Endothelial cell of umbilical vein (primary cell): ENCODE results near the gene CELF5. TPM values are rescaled to one million over a fixed set of nuclear protein-coding genes. Genes with fewer than 3 reads are reported as not detected.
"Not testable (repeated sequence)": the region's sequence is repeated elsewhere in the genome, so short reads cannot be mapped to it uniquely, and the experiment has no call there.

Experiments used
- BruUV-seq: library from RNA; stranded (reverse); fragments of 400-500 nt; replicated peaks from 2 replicates; lab custom pipeline; 2021; lab: Mats Ljungman, UMichigan
- CTCF ChIA-PET: fragments of 300-600, 350-600 bp; sonication (Branson Sonifier 250); formaldehyde crosslinking; loops from one replicate; lab custom pipeline; 2021; ENCODE audit warnings: antibody characterized with exemption, inconsistent platforms; lab: Charles Lee
- POLR2A ChIA-PET: fragments of 300-600, 350-600 bp; sonication (Branson Sonifier 250); formaldehyde crosslinking; loops from one replicate; lab custom pipeline; 2021; ENCODE audit warnings: antibody characterized with exemption, inconsistent platforms; lab: Charles Lee
- DNase-seq: peaks from one replicate; pipeline ENCODE4 v3.0.0-alpha.2; 2011; ENCODE audit warnings: low read depth, low spot score
- FAIRE-seq: peaks from 2 replicates; lab custom pipeline; 2011; peaks lifted over from hg19 to GRCh38; lab: Jason Lieb, UNC
- H2AFZ ChIP-seq: 2 replicates; pipeline ENCODE4 v1.6.0; 2012; ENCODE audit warnings: low read depth, low read length, control low read depth, inconsistent platforms
- H3K27ac ChIP-seq: 2 replicates; pipeline ENCODE4 v1.5.1; 2011; ENCODE audit warnings: low read depth, mild to moderate bottlenecking, control low read depth, low read length, moderate library complexity; ENCODE audit not compliant: insufficient read depth
- H3K27me3 ChIP-seq, 2 experiments: 2 replicates each; pipeline versions ENCODE4 v1.6.0 to v1.6.1; 2011; ENCODE audit warnings: low read length in 2 of 2, mixed read lengths in 1 of 2; ENCODE audit not compliant: control insufficient read depth in 2 of 2, insufficient read depth in 2 of 2
- H3K36me3 ChIP-seq, 2 experiments: 2 replicates in 1 of 2; 3 replicates in 1 of 2; pipeline ENCODE4 v1.5.1; 2011; ENCODE audit warnings: low read length in 2 of 2, mild to moderate bottlenecking in 1 of 2, moderate library complexity in 1 of 2; ENCODE audit not compliant: control insufficient read depth in 2 of 2, insufficient read depth in 2 of 2; ENCODE audit errors: extremely low read depth in 1 of 2
- H3K4me1 ChIP-seq: 3 replicates; pipeline ENCODE4 v1.5.1; 2011; ENCODE audit warnings: mild to moderate bottlenecking, low read length; ENCODE audit not compliant: control insufficient read depth, insufficient read depth; ENCODE audit errors: extremely low read depth
- H3K4me2 ChIP-seq: 2 replicates; pipeline ENCODE4 v1.6.1; 2011; ENCODE audit warnings: low read length, control low read depth, mixed read lengths; ENCODE audit not compliant: insufficient read depth
- H3K4me3 ChIP-seq, 3 experiments: fragments of 200-600 bp in 1 of 3; sonication (generic), shearing (Covaris generic) in 1 of 3; replicated peaks in 1 of 3; 2 replicates each; pipeline ENCODE4 v1.5.1; 2011 to 2016; ENCODE audit warnings: control low read depth in 3 of 3, low read length in 3 of 3, mild to moderate bottlenecking in 2 of 3, inconsistent platforms in 1 of 3, low read depth in 1 of 3, moderate library complexity in 1 of 3; ENCODE audit not compliant: insufficient read depth in 1 of 3
- H3K79me2 ChIP-seq: 2 replicates; pipeline ENCODE4 v1.6.0; 2012; ENCODE audit warnings: low read length, inconsistent platforms; ENCODE audit not compliant: control insufficient read depth, insufficient read depth
- H3K9ac ChIP-seq: replicated peaks from 2 replicates; pipeline ENCODE3; 2011; ENCODE audit warnings: low read length, control low read depth; ENCODE audit not compliant: insufficient read depth; ENCODE audit errors: extremely low read depth
- H3K9me1 ChIP-seq: replicated peaks from 3 replicates; pipeline ENCODE4 v1.6.0; 2011; ENCODE audit warnings: mild to moderate bottlenecking, low read length; ENCODE audit not compliant: control insufficient read depth, insufficient read depth; ENCODE audit errors: extremely low read depth
- H3K9me3 ChIP-seq: replicated peaks from 2 replicates; pipeline ENCODE4 v1.5.1; 2012; ENCODE audit warnings: low read length, inconsistent platforms; ENCODE audit not compliant: control insufficient read depth, insufficient read depth
- H4K20me1 ChIP-seq: replicated peaks from 2 replicates; pipeline ENCODE3; 2011; ENCODE audit warnings: mild to moderate bottlenecking, low read length; ENCODE audit not compliant: control insufficient read depth, insufficient read depth; ENCODE audit errors: extremely low read depth
- CTCF ChIP-seq, 2 donors: IDR thresholded peaks; 1 replicate in 1 of 2; 2 replicates in 1 of 2; pipeline ENCODE4 v1.5.1; 2011; ENCODE audit warnings: low read length in 2 of 2, mild to moderate bottlenecking in 2 of 2, moderate library complexity in 2 of 2, control low read depth in 1 of 2, inconsistent platforms in 1 of 2, low read depth in 1 of 2; ENCODE audit not compliant: insufficient read depth in 1 of 2; ENCODE audit errors: extremely low read depth in 1 of 2
- EZH2 ChIP-seq: IDR thresholded peaks from 2 replicates; pipeline ENCODE4 v1.6.1; 2012; ENCODE audit warnings: borderline replicate concordance, low read depth, mild to moderate bottlenecking, moderate library complexity, low read length, inconsistent platforms; ENCODE audit not compliant: severe bottlenecking
- FOS ChIP-seq: IDR thresholded peaks from 2 replicates; pipeline ENCODE4 v1.6.1; 2011; ENCODE audit warnings: mild to moderate bottlenecking, low read length, moderate library complexity, borderline replicate concordance; ENCODE audit not compliant: insufficient read depth
- GATA2 ChIP-seq: IDR thresholded peaks from 2 replicates; pipeline ENCODE4 v1.7.0; 2011; ENCODE audit warnings: low read depth, mild to moderate bottlenecking, moderate library complexity, mixed read lengths, low read length; ENCODE audit not compliant: insufficient read length, insufficient read depth
- JUN ChIP-seq: IDR thresholded peaks from 2 replicates; pipeline ENCODE4 v1.6.1; 2011; ENCODE audit warnings: borderline replicate concordance, low read depth; ENCODE audit not compliant: insufficient read length, insufficient read depth
- MAX ChIP-seq: IDR thresholded peaks from 2 replicates; pipeline ENCODE4 v1.6.1; 2011; ENCODE audit not compliant: insufficient read depth, insufficient read length
- MYC ChIP-seq: IDR thresholded peaks from one replicate; pipeline ENCODE4 v1.6.1; 2011; ENCODE audit warnings: mild to moderate bottlenecking, low read depth, low read length
- POLR2A ChIP-seq: IDR thresholded peaks from 2 replicates; pipeline ENCODE4 v1.6.1; 2012; ENCODE audit warnings: low read depth, mild to moderate bottlenecking, control low read depth, low read length
- POLR2AphosphoS5 ChIP-seq: IDR thresholded peaks from 2 replicates; pipeline ENCODE4 v1.6.1; 2012; ENCODE audit warnings: low read depth, mild to moderate bottlenecking, control low read depth, low read length, moderate library complexity; ENCODE audit not compliant: insufficient read depth
- dilution Hi-C: fragments of 300-500 bp; cut with MboI; formaldehyde crosslinking; loops from one replicate; pipeline ENCODE4 v1.15.0; 2019; ENCODE audit warnings: low sequenced_read_pairs; ENCODE audit not compliant: extremely low pct_ligation_motif_present
- intact Hi-C: fragments of 100-400 bp; cut with micrococcal nuclease; formaldehyde crosslinking; loops from one replicate; pipeline ENCODE4 v1.10.0; 2022
- polyA plus RNA-seq, 4 experiments: library from polyadenylated mRNA; depleted of rRNA in 3 of 4; stranded (reverse) in 3 of 4; unstranded in 1 of 4; fragments of >200 nt; gene quantifications; 2 replicates each; pipeline versions ENCODE4 v1.2.1 to v1.2.3, GENCODE V29; 2011 to 2012; ENCODE audit warnings: missing spikeins in 1 of 4
- total RNA-seq: library from RNA; stranded (reverse); gene quantifications from 2 replicates; pipeline ENCODE4 v1.2.3, GENCODE V29; 2021

The CELF5 gene
- total and polyA plus RNA-seq, 2 donors (not counting 3 experiments of a cell fraction or from before 2014, with no cell fraction given) = not detected

GRCh38 chr19:3330047-3330446 is 105.6 kb downstream of the CELF5 start:
- DNase-seq = no peak
- no peaks in the 10 kb centered on the region for H3K4me1 ChIP-seq
- no peaks in the 10 kb centered on the region for H3K79me2 ChIP-seq
- H2AFZ ChIP-seq = no peak overlapping the region
- H4K20me1 ChIP-seq = no peaks in the 10 kb centered on the region
- TF ChIP-seq MAX (no peak), FOS (no peak), POLR2A (no peak), POLR2AphosphoS5 (no peak), GATA2 (no peak), EZH2 (no peak), CTCF (IDR thresholded peaks at IDR 0.05; ENCODE audit: extremely low read depth in 1 of 2, insufficient read depth in 1 of 2, low read depth in 1 of 2, low read length in 2 of 2) (no peak), MYC (no peak), JUN (no peak)
- intact Hi-C loops (no loop called here), dilution Hi-C loops (no loop called here)
- no peak overlapping the region for H3K27ac ChIP-seq
- no peak overlapping the region for H3K4me3 ChIP-seq
- no peaks in the 10 kb centered on the region for H3K36me3 ChIP-seq
- FAIRE-seq = no peak
- POLR2A ChIA-PET = no interaction called here
- no peaks in the 10 kb centered on the region for H3K27me3 ChIP-seq
- CTCF ChIA-PET = interaction anchor here (1.8 to 2.4 kb wide), 4 partner anchors 99 to 155 kb away, joined by 4 to 10 read pairs (median 7); no protein-coding TSS in a partner anchor
- no peak overlapping the region for H3K9ac ChIP-seq
- no TSS peak for BruUV-seq
- H3K4me2 ChIP-seq = no peak overlapping the region
- peaks cover 2% of the 10 kb centered on the region for H3K9me3 ChIP-seq
- H3K9me1 ChIP-seq = no peaks in the 10 kb centered on the region

- DNase-seq, BruUV-seq, H3K9ac ChIP-seq, intact Hi-C loops, H3K36me3 ChIP-seq, FAIRE-seq, H2AFZ ChIP-seq, H3K9me1 ChIP-seq, H3K27me3 ChIP-seq, POLR2A ChIA-PET, H3K4me3 ChIP-seq, H3K79me2 ChIP-seq, H3K9me3 ChIP-seq, H3K4me1 ChIP-seq, H3K4me2 ChIP-seq, dilution Hi-C loops, H4K20me1 ChIP-seq, H3K27ac ChIP-seq: not testable (repeated sequence)
- CTCF ChIA-PET = interaction anchor here (1.5 kb wide), 1 partner anchor 97 kb away, joined by 6 read pairs; no protein-coding TSS in a partner anchor
Measured at GRCh38 chr19:3332232-3332631, 107.8 kb downstream of the CELF5 start.
